SK-N-MC (cell line): ENCODE results near the gene DAPK1.

Source experiments
- DNase-seq: peaks from one replicate; pipeline ENCODE4 v3.0.0-alpha.2; 2011; ENCODE audit warnings: low read depth, low spot score
- H3K27ac ChIP-seq: fragments of 200-600 bp; sonication (generic); 2 replicates; pipeline ENCODE4 v1.5.1; 2016; ENCODE audit warnings: mixed run types
- H3K36me3 ChIP-seq: fragments of 200-600 bp; sonication (generic); 2 replicates; pipeline ENCODE4 v1.6.1; 2017; ENCODE audit warnings: antibody characterized with exemption, low read length, mixed read lengths; ENCODE audit not compliant: insufficient read depth
- H3K4me3 ChIP-seq: fragments of 200-600 bp; sonication (generic); 2 replicates; pipeline ENCODE4 v1.5.1; 2016
- H3K9ac ChIP-seq: fragments of 200-600 bp; sonication (generic); 2 replicates; pipeline ENCODE4 v1.8.0; 2017; ENCODE audit warnings: mixed run types, mixed read lengths; ENCODE audit not compliant: insufficient read length
- H3K9me3 ChIP-seq: fragments of 200-600 bp; sonication (generic); 2 replicates; pipeline ENCODE4 v1.6.1; 2017; ENCODE audit warnings: low read depth, mild to moderate bottlenecking, antibody characterized with exemption, low read length, moderate library complexity, mixed read lengths
- EZH2 ChIP-seq: fragments of 200-600 bp; sonication (generic); IDR thresholded peaks from one replicate; pipeline ENCODE4 v1.6.1; 2017; ENCODE audit warnings: antibody characterized with exemption
- FOXP2 ChIP-seq: optimal IDR thresholded peaks from 2 replicates; pipeline ENCODE3; 2011; ENCODE audit warnings: mild to moderate bottlenecking, moderate library complexity; ENCODE audit not compliant: insufficient read depth; ENCODE audit errors: extremely low read length, control extremely low read depth
- POLR2AphosphoS5 ChIP-seq: IDR thresholded peaks from 2 replicates; pipeline ENCODE4 v1.6.1; 2012; ENCODE audit warnings: mild to moderate bottlenecking, low read depth, low read length, borderline replicate concordance

DAPK1 gene

GRCh38 chr9:87711857-87712800 lies 214.5 kb downstream of the DAPK1 start:
- no peak for DNase-seq
- no peak for TF ChIP-seq FOXP2
- TF ChIP-seq EZH2, result no peak
- TF ChIP-seq POLR2AphosphoS5, result no peak
- Histone ChIP-seq H3K9me3 (no peaks in the 10 kb centered on the region), H3K9ac (no peak overlapping the region), H3K4me3 (no peak overlapping the region), H3K27ac (peak overlapping the region; percentile 63; the same call in 1 of the 2 replicates), H3K36me3 (peaks cover 20% of the 10 kb centered on the region)

DNA sequence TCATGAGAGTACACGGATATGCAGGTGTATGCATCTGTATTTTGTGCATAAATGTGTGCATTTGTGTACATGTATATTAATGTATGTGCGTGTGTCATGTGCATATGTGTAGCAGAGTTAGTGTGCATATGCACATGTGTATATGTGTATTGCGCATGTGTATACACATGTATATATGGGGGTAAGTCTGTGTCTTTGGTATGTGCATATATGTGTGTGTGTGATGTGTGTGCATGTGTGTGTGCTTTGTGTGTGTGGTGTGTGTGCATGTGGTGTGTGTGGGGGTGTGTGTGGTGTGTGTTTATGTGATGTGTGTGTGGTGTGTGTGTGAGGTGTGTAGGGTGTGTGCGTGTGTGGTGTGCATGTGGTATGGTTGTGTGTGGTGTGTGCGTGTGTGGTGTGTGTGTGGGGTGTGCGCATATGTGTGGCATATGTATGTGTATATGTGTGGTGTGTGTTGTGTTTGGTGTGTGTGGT lies 215.2 kb downstream of the DAPK1 start:
- Histone ChIP-seq H3K27ac (no peak overlapping the region), H3K9me3 (no peaks in the 10 kb centered on the region), H3K36me3 (peaks cover 13% of the 10 kb centered on the region), H3K9ac (no peak overlapping the region), H3K4me3 (no peak overlapping the region)
- TF ChIP-seq EZH2 (no peak), FOXP2 (no peak), POLR2AphosphoS5 (peak; percentile 13; the same call in 1 of the 2 replicates)
- no peak for DNase-seq

- DNase-seq, result no peak
- Histone ChIP-seq H3K9me3 (no peaks in the 10 kb centered on the region), H3K4me3 (peak overlapping the region; percentile 6; the same call in 1 of the 2 replicates), H3K36me3 (peaks cover 10% of the 10 kb centered on the region; the same call in 1 of the 2 replicates), H3K27ac (peak overlapping the region; percentile 58), H3K9ac (no peak overlapping the region)
- TF ChIP-seq POLR2AphosphoS5, result no peak; the same call in none of the 2 replicates
- TF ChIP-seq FOXP2, result no peak
- TF ChIP-seq EZH2, result no peak
Observed at GRCh38 chr9:87713278-87713987, 215.8 kb downstream of the DAPK1 start.

GRCh38 chr9:87713988-87714330 lies 216.3 kb downstream of the DAPK1 start:
- no peaks in the 10 kb centered on the region for H3K9me3 ChIP-seq
- no peak for DNase-seq
- peak overlapping the region; percentile 6; the same call in 1 of the 2 replicates for H3K4me3 ChIP-seq
- H3K27ac ChIP-seq, result peak overlapping the region; percentile 58
- peaks cover 5% of the 10 kb centered on the region; the same call in 1 of the 2 replicates for H3K36me3 ChIP-seq
- TF ChIP-seq EZH2 (no peak), FOXP2 (no peak), POLR2AphosphoS5 (no peak)
- no peak overlapping the region for H3K9ac ChIP-seq

DNA sequence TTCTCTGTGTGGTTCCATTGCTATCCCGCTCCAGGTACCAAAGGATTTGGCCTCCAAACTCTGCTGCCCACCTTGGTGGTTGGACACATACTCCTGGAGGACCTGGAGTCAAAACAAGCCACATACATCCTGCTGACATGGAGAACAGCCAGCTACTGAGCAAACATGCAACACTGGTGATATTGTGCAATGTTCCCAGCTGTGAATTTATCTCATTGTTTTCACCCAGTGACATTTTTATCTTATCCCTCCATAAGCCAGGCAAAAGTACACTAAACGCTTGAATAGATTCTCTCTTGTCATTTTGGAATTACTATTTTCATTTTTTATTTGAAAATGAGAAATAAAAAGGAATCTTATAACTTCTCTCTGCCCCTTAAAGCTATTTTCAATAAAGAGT lies 217.2 kb downstream of the DAPK1 start:
- Histone ChIP-seq H3K36me3 (no peaks in the 10 kb centered on the region), H3K4me3 (no peak overlapping the region), H3K9me3 (no peaks in the 10 kb centered on the region), H3K27ac (no peak overlapping the region), H3K9ac (no peak overlapping the region)
- no peak for DNase-seq
- TF ChIP-seq EZH2 (no peak), POLR2AphosphoS5 (no peak), FOXP2 (peak; percentile 91)

GRCh38 chr9:87716141-87716540 lies 218.5 kb downstream of the DAPK1 start:
- Histone ChIP-seq H3K27ac (no peak overlapping the region; the same call in 1 of the 2 replicates), H3K9ac (no peak overlapping the region), H3K36me3 (no peaks in the 10 kb centered on the region), H3K9me3 (no peaks in the 10 kb centered on the region), H3K4me3 (no peak overlapping the region)
- no peak for TF ChIP-seq POLR2AphosphoS5
- TF ChIP-seq EZH2, result no peak
- no peak for TF ChIP-seq FOXP2
- DNase-seq, result no peak

DNA sequence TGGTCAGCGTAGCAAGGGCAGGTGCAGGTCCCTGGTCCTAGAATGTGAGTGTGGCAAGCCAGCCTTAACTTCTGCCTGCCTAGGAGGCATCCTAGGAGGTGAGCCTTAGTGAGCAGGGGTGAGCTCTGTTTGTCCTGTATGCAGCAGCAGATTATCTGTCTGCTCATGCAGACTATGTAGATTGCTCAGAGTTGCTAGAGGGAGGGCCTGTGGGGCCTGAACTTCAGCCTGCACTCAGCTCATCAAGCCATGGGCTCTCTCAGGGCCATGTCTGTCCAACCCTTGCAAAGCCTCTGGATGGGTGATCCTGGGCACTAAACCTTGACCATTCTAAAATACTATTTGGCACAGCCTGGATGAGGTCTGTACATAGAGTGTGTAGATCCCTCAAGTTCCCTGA lies 219.8 kb downstream of the DAPK1 start:
- H3K4me3 ChIP-seq, result no peak overlapping the region
- H3K36me3 ChIP-seq, result no peaks in the 10 kb centered on the region
- H3K9me3 ChIP-seq, result no peaks in the 10 kb centered on the region
- DNase-seq, result no peak
- H3K9ac ChIP-seq, result no peak overlapping the region
- TF ChIP-seq FOXP2, result no peak
- TF ChIP-seq POLR2AphosphoS5, result no peak
- TF ChIP-seq EZH2, result no peak
- no peak overlapping the region for H3K27ac ChIP-seq

DNA sequence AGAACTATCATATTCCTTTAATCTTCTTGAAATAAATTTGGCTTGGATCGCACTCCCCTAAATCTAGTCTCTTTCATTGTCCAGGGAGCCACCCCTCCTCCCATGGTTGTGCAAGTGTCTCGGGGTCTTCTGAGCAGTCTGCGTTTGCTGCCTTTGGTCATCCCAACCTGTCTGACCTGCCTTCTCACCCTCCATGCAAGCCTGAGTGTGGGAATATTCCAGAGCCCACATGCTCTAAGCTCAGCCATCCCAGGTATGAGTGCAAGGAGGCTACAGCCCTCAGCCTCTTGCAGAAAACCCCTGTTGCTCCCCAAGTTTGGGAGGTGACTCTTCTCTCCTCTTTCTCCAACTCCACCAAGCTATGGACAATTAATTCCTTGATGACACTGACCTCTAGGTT lies 220.6 kb downstream of the DAPK1 start:
- Histone ChIP-seq H3K4me3 (no peak overlapping the region), H3K36me3 (no peaks in the 10 kb centered on the region), H3K9me3 (no peaks in the 10 kb centered on the region), H3K9ac (no peak overlapping the region), H3K27ac (no peak overlapping the region)
- TF ChIP-seq FOXP2, result no peak
- no peak for TF ChIP-seq EZH2
- TF ChIP-seq POLR2AphosphoS5, result no peak
- DNase-seq, result no peak
